Stimulated activated effector memory CD8-positive, alpha-beta T cell treated with anti-CD3 and anti-CD28 coated beads, Interleukin-12 subunit alpha, Interleukin-12 subunit beta, amount 100 ng/mL, for 72 hours (primary cell): ENCODE data around the gene KRT80.
A peak's percentile ranks its signal among the peaks of the same experiment; 100 is the strongest.

Experiments
- ATAC-seq: fragments of 150-1000 bp; cut with Tn5 transposase; 2 replicates; pipeline ENCODE4 v1.10.0; 2021
- DNase-seq, 2 donors: peaks; one replicate each; pipeline ENCODE4 v3.0.0; 2021 to 2022; ENCODE audit warnings: low spot score in 2 of 2
- H3K27ac Mint-ChIP-seq: one replicate; pipeline ENCODE4 v1.8.0; 2022; ENCODE audit warnings: mild to moderate bottlenecking, mixed read lengths
- H3K36me3 Mint-ChIP-seq: one replicate; pipeline ENCODE4 v1.8.0; 2022; ENCODE audit warnings: mild to moderate bottlenecking, mixed read lengths
- H3K4me1 Mint-ChIP-seq: one replicate; pipeline ENCODE4 v1.8.0; 2022; ENCODE audit warnings: mixed read lengths
- H3K4me3 Mint-ChIP-seq: one replicate; pipeline ENCODE4 v1.8.0; 2022; ENCODE audit warnings: mild to moderate bottlenecking, mixed read lengths
- H3K9me3 Mint-ChIP-seq: one replicate; pipeline ENCODE4 v1.8.0; 2022; ENCODE audit warnings: mixed read lengths

Gene KRT80

DNA sequence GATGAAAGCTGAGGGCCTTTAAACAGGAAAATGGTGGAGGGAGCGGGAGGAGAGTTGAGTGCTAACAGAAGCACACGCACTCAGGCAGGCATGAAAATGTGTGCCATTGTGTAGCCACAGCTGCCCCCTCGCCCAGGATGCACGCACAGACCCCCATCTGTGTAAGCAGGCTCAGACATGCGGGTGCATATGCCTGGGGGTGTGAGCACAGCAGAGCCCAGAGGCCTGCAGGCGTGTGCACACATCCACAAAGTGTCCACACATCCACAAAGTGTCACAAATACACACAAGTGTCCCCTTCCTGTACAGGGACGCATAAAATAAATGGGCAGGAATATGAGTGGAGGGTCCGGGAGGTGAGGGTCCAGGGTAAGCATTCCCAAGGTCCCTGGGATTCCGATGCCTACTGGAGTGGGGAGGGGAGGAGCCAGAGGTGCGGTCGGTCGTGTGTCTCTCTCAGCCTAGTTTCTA lies 40.4 kb upstream of the KRT80 start:
- H3K4me1 Mint-ChIP-seq, result peaks cover 8% of the 10 kb centered on the region
- no peak overlapping the region for H3K27ac Mint-ChIP-seq
- H3K36me3 Mint-ChIP-seq, result no peaks in the 10 kb centered on the region
- DNase-seq (no peak), ATAC-seq (no peak)
- no peak overlapping the region for H3K4me3 Mint-ChIP-seq
- no peaks in the 10 kb centered on the region for H3K9me3 Mint-ChIP-seq

DNA sequence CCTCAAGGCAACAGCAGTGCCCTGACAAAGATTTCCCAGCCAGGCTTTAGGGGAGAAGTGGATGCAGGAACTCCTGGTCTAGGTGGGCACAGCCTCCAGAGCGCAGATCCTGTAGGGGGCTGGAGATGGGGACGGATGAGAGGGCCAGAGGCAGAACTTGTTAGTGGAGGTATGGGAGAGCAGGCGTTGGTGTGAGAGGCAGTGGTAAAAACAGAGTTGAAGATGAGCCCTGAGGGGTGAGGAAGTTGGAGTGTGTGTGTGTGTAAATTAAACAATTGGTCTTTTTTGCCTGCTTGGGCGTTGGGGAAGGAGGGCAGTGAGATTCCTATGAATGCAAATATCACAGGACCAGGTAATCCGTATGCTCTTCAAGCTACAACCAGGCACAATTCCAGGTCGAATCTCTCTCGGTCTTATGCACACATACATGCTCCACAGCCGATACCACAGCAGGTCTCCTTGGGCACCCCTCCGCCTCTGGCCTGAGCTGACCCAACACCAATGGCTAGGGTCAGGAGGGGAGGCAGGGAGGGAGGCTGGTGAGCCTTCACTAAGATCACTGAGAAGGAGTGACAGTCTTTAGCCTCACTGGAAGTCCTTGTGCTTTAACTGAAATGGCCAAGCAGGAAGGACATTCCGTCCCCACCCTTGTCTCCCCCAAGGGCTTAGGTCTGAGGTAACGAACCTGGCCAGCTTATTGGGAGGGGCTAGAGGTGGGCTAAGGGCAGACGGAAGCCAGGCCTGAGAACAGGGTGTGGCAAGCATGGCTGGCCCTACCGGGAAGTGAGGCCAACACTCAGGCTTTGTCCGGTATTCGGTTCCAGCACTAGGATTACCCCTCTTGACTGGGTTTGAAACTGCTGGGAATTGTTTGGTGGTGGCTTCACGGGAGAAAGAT lies 39.7 kb upstream of the KRT80 start:
- Mint-ChIP-seq H3K36me3 (no peaks in the 10 kb centered on the region), H3K4me3 (no peak overlapping the region), H3K4me1 (peaks cover 8% of the 10 kb centered on the region), H3K9me3 (no peaks in the 10 kb centered on the region), H3K27ac (no peak overlapping the region)
- ATAC-seq (no peak), DNase-seq (no peak)

DNA sequence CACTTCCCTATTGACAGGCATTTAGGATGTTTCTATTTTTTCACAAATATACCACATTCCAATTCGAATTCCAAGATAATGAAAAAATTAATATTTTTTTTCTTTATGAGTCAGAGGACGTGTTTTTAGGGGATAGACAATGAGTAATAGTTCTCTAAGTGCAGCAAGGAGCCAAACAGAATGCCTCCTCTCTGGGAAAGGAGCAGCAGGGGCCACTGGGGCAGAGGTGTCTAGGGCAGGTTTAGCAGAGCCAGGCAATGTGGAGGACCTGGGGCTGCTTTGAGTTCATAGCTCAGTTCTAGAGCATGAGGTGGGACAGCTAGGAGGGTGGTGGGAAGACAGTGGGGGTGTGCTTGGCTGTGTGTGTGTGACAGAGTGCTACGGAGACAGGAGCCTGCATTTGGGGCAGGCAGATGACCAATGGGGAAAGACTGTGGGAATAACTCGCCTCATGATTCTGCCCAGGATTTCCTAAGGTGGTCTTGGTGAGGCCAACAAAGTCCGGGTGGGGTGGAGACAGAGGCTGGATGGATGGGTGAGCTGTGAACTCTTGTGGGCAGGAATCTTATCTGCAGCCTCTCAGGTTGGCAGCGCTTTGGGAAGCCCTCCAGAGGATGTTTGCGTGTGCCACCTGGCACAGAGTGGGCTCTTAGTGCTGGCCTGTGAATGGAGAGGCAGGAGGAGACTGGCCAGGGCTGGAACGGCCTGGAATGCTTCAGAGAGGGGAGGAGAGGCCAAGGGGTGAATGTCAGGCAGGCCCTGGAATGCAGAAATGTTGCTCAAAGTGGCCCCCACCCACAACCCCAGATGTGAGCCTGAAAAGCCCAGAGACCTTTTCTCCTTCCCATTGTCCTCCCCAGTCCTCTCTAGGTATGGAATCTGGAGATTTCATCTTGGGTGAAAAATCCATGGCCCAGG lies 38.8 kb upstream of the KRT80 start:
- ATAC-seq (no peak), DNase-seq (no peak)
- Mint-ChIP-seq H3K4me1 (peaks cover 8% of the 10 kb centered on the region), H3K36me3 (no peaks in the 10 kb centered on the region), H3K27ac (no peak overlapping the region), H3K9me3 (no peaks in the 10 kb centered on the region), H3K4me3 (no peak overlapping the region)

DNA sequence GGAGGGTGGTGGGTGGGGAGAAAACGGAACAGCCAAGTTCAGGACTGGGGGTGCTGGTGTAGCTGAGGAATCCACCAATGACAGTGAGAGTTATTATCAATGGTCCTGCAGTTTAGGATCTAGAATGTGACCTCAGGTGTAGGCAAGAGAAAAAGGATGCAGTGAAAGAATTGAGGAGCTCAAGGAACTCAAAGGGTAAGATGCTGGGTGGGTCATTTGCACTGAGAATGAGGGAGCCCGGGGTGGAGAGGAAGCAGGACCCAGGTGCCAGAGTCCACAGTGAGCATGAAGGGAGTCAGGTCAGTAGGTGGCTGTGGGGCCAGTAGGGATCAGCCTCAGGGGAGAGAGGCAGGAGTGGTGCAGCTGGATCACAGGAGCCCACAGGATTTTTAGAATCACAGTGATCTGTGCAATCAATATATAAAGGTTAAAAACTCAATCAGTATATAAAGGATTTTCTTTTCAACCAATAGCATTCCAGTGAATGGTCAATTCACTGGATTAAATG lies 38.1 kb upstream of the KRT80 start:
- ATAC-seq (no peak), DNase-seq (no peak)
- peaks cover 8% of the 10 kb centered on the region for H3K4me1 Mint-ChIP-seq
- H3K4me3 Mint-ChIP-seq, result no peak overlapping the region
- no peaks in the 10 kb centered on the region for H3K36me3 Mint-ChIP-seq
- no peaks in the 10 kb centered on the region for H3K9me3 Mint-ChIP-seq
- no peak overlapping the region for H3K27ac Mint-ChIP-seq

DNA sequence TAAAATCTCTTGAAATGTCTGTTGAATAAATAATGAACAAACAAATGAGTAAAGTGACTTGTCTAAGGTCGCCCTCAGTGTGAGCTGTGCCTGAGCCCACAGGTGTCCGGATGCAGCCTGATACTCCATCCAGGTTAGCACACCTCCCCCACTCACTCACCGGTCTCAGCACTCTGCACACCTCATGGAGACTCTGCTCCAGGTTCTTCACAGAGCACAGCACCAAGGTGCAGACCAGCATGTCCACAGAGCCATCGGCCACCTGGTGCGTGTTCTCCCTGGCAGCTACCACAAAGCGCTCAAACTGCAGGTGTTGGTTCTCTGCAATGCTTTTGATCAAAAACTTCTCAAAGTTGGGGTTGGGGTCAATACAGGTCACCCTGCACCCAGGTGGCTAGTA lies 37.1 kb upstream of the KRT80 start:
- Mint-ChIP-seq H3K4me3 (no peak overlapping the region), H3K36me3 (no peaks in the 10 kb centered on the region), H3K27ac (no peak overlapping the region), H3K9me3 (no peaks in the 10 kb centered on the region), H3K4me1 (peaks cover 8% of the 10 kb centered on the region)
- no peak for DNase-seq
- no peak for ATAC-seq

DNA sequence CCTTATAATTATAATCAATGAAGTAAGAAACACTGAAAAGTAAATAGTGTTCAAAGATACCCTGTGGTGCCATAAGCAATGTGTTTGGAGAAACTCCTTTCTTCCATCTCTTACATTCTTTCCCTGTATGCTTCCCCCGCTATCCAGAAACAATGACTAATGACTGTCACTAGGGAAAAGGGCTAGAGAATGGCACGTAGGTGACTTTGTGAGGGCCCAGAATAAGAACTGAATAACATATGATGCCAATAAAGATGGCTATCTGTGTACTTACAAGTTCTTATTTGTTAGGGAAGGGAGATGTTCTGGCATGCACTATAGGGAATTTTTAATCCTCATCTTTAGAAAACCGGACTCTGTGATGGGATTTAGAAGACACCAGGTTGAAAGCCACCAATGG lies 36.6 kb upstream of the KRT80 start:
- no peak overlapping the region for H3K27ac Mint-ChIP-seq
- H3K4me3 Mint-ChIP-seq, result no peak overlapping the region
- H3K4me1 Mint-ChIP-seq, result peaks cover 4% of the 10 kb centered on the region
- ATAC-seq (no peak), DNase-seq (no peak)
- H3K36me3 Mint-ChIP-seq, result no peaks in the 10 kb centered on the region
- H3K9me3 Mint-ChIP-seq, result no peaks in the 10 kb centered on the region

DNA sequence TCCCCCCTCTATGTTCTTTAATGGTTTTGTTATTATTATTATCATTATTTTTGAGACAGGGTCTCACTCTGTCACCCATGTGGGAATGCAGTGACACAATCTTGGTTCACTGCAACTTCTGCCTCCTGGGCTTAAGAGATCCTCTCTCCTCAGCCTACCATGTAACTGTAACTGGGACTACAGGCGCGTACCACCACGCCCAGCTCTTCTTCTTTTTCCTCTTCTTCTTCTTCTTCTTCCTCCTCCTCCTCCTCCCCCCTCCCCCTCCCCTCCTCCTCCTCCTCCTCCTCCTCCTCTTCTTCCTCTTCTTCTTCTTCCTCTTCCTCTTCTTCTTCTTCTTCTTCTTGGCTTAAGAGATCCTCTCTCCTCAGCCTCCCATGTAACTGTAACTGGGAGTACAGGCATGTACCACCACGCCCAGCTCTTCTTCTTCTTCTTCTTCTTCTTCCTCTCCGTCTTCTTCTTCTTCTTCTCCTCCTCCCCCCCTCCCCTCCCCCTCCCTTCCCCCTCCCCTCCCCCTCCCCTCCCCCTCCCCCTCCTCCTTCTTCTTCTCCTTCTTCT lies 35.9 kb upstream of the KRT80 start:
- H3K9me3 Mint-ChIP-seq, result no peaks in the 10 kb centered on the region
- H3K36me3 Mint-ChIP-seq, result no peaks in the 10 kb centered on the region
- ATAC-seq, result no peak

DNA sequence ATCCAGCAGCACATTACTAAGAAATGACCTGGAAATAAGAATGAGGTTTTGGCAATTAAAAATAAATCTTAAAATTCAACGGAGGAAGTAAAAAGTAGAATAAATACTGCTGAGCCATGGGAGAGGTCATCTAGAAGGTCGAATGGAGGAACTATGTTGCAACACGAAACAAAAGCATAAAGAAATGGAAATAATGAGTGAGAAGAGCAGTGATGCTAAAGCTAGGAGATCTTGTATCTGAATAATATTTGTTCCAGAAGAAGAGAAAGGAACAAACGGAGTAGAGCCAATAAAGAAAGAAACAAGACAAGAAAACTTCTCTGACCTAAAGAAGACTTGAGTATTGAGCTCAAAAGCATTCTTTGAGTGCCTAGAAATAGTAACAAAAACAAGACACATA lies 34.6 kb upstream of the KRT80 start:
- no peak overlapping the region for H3K4me3 Mint-ChIP-seq
- no peaks in the 10 kb centered on the region for H3K9me3 Mint-ChIP-seq
- no peaks in the 10 kb centered on the region for H3K36me3 Mint-ChIP-seq
- H3K27ac Mint-ChIP-seq, result no peak overlapping the region
- ATAC-seq (no peak), DNase-seq (no peak)
- H3K4me1 Mint-ChIP-seq, result peaks cover 4% of the 10 kb centered on the region

More for the DNA sequence above, 35.9 kb upstream of the KRT80 start:
- H3K4me3 Mint-ChIP-seq, result no peak overlapping the region
- no peak for DNase-seq
- peaks cover 4% of the 10 kb centered on the region for H3K4me1 Mint-ChIP-seq
- H3K27ac Mint-ChIP-seq, result no peak overlapping the region

DNA sequence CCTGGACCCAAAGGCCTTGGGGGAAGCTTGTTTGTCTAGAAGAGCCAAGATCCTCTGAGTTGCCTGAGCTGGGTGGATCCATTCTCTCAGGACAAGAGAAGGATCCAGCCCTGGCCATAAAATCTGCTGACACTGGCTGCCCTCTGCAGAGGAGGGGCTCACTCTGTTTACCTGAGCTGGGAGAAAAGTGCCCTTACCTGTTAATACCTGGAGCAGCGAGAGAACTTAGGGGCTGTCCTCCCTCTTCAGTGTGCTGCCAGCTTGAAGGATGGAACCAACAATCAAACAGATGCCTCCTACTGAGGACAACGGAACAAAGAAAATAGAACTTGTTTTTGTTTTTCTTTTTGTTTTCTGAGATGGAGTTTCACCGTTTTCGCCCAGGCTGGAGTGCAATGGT lies 33.9 kb upstream of the KRT80 start:
- Mint-ChIP-seq H3K4me3 (no peak overlapping the region), H3K27ac (no peak overlapping the region), H3K36me3 (no peaks in the 10 kb centered on the region), H3K4me1 (peaks cover 4% of the 10 kb centered on the region), H3K9me3 (no peaks in the 10 kb centered on the region)
- ATAC-seq (no peak), DNase-seq (no peak)

DNA sequence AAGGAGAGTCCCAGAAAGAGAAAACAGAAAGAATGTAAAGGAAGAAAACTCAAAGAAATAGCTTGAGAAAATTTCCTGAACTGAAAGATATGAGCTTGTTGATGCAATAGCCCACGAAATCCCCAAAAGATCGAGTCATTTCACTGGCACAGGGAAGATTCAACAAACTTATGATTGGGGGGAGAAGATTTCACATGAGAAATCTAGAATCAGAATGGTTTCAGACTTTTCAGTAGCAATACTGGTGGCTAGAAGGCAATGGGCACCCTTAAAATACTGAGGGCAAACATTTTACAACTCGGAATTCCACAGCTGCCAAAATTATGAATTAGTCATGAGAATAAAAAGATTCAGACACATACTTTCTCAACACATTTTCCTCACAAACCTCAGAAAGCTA lies 32.3 kb upstream of the KRT80 start:
- no peaks in the 10 kb centered on the region for H3K9me3 Mint-ChIP-seq
- H3K4me1 Mint-ChIP-seq, result peaks cover 4% of the 10 kb centered on the region
- no peak for ATAC-seq
- H3K27ac Mint-ChIP-seq, result no peak overlapping the region
- no peak for DNase-seq
- no peak overlapping the region for H3K4me3 Mint-ChIP-seq
- no peaks in the 10 kb centered on the region for H3K36me3 Mint-ChIP-seq

DNA sequence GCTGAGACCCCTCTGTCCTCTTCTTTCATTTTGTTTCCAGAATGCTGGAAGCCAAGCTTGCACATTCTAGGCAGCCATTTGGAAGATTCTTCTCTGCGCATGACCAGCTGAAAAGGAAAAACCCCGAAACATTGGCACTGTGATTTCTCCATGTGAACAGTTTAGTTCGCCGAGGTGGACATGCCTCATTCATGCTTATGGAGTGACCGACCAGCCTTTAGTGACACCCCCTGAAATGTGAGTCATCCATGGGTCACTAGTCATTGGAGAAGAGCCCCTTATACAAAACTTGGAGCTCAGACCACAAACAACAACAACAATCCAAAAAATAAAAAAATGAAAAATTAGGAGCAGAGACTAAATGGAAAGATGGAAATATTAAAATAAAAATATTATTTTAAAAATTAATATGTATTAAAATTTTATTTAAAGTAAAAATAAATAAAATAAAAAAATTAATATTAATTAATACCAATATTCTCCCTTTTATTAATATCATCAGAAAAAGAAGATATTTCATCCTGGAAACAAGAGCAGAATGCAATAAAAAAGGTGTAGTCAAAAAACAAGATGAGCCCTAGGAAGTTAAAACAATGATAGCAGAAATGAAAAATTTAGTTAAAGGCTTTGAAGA lies 31.7 kb upstream of the KRT80 start:
- H3K4me1 Mint-ChIP-seq, result peaks cover 4% of the 10 kb centered on the region
- H3K36me3 Mint-ChIP-seq, result no peaks in the 10 kb centered on the region

DNA sequence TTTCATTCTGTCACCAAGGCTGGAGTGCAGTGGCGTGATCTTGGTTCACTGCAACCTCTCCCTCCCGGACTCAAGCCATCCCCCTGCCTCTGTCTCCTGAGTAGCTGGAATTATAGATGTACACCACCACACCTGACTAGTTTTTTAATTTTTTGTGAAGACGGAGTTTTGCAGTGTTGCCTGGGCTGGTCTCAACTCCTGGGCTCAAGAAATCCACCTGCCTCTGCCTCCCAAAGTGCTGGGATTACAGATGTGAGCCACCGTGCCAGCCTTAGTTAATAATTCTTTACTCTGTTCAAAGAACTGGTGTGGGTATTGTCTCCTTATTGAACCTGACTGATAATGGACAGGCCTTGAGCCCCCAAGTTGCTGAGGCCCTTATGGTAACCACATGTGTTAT lies 30.9 kb upstream of the KRT80 start:
- no peak for ATAC-seq
- H3K27ac Mint-ChIP-seq, result no peak overlapping the region
- DNase-seq, result no peak
- H3K9me3 Mint-ChIP-seq, result no peaks in the 10 kb centered on the region
- H3K4me3 Mint-ChIP-seq, result no peak overlapping the region
- no peaks in the 10 kb centered on the region for H3K36me3 Mint-ChIP-seq
- peaks cover 4% of the 10 kb centered on the region for H3K4me1 Mint-ChIP-seq

More for the DNA sequence above, 31.7 kb upstream of the KRT80 start:
- Mint-ChIP-seq H3K27ac (no peak overlapping the region), H3K4me3 (no peak overlapping the region), H3K9me3 (no peaks in the 10 kb centered on the region)
- DNase-seq (no peak), ATAC-seq (no peak)

DNA sequence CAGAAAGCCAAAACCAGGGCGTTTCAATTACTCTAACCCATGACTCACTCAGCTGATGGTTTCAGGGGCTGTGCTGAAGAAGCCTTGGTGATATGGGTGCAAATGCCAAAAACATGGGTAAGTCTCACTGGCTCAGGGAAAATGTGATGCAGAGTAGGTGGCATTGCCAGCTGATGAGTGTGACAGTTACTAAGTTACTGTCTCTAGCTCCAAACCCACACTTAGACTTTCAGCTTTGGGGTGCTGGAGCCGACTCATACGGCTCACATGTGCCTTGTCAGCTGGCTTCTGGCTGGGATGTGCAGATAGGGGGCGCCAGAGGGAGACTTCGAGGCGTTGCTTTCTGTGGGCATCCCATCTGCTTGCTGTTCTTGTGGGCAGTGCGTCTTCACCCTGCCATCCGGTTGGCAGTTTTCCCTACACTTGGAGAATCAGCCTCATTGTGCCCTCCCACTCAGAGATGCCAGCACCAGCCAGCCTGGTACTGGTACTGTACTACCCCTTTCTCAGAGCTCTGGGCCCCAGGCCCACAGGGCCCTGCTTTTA lies 30.2 kb upstream of the KRT80 start:
- Mint-ChIP-seq H3K4me1 (peaks cover 4% of the 10 kb centered on the region), H3K36me3 (no peaks in the 10 kb centered on the region), H3K9me3 (no peaks in the 10 kb centered on the region), H3K4me3 (no peak overlapping the region), H3K27ac (no peak overlapping the region)
- peak; percentile 96 for ATAC-seq
- DNase-seq, result peak; percentile 53 to 86

DNA sequence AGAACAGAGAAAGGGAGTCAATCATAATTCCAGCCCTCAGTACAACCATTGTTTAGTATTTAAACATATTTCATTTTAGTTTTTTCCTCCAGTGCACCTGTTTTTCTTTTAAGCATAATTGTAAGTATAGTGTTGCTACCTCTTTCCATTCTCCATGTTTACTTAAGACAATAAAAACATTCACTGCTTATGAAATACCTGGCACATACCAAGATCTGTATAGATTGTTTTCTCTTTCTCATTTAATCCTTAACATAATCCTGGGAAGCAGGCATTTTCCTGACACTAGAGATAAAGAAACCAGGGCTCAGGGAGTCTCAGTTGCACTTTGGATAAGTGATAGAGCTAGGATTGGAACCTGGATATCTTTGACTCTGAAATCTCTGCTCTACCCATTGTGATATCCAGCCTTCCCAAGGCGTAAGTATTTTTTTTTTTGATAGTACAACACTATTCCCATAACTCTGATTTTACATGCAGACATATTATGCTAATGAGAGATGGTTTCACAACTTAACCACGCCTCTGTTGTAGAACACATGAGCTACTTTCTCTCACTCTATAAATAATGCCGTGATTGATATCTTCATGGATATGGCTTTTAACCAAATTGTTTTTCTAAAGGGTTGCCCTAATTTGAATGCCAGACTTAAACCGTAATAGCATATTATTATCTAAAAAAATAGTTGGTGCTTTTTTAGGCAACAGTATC lies 29.4 kb upstream of the KRT80 start:
- no peak for DNase-seq
- H3K4me1 Mint-ChIP-seq, result peaks cover 4% of the 10 kb centered on the region
- no peak overlapping the region for H3K4me3 Mint-ChIP-seq
- no peaks in the 10 kb centered on the region for H3K36me3 Mint-ChIP-seq
- ATAC-seq, result no peak
- H3K9me3 Mint-ChIP-seq, result no peaks in the 10 kb centered on the region
- no peak overlapping the region for H3K27ac Mint-ChIP-seq
